ENCODE measurements around the gene LAMA2.

LAMA2 gene

DNA sequence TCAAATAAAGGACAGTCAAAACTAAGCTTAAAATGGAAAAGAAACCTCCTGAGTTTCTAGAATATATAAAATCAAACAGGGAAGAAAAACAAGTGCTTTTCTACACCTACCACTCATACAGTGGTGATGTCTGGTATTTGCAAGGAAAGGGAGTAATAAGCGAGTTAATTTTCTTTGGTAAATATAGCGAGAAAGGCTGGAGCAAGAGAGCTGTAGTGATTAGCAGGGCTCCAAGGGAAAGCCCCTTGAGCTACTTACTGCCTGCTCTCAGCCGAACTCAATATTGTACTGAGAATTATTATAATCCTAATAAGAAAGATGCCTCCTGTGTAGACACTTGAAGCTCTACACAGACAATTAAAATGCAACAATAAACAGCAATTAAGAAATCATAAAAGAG lies 296.3 kb downstream of the LAMA2 start:
- TF ChIP-seq, protein P1, sequence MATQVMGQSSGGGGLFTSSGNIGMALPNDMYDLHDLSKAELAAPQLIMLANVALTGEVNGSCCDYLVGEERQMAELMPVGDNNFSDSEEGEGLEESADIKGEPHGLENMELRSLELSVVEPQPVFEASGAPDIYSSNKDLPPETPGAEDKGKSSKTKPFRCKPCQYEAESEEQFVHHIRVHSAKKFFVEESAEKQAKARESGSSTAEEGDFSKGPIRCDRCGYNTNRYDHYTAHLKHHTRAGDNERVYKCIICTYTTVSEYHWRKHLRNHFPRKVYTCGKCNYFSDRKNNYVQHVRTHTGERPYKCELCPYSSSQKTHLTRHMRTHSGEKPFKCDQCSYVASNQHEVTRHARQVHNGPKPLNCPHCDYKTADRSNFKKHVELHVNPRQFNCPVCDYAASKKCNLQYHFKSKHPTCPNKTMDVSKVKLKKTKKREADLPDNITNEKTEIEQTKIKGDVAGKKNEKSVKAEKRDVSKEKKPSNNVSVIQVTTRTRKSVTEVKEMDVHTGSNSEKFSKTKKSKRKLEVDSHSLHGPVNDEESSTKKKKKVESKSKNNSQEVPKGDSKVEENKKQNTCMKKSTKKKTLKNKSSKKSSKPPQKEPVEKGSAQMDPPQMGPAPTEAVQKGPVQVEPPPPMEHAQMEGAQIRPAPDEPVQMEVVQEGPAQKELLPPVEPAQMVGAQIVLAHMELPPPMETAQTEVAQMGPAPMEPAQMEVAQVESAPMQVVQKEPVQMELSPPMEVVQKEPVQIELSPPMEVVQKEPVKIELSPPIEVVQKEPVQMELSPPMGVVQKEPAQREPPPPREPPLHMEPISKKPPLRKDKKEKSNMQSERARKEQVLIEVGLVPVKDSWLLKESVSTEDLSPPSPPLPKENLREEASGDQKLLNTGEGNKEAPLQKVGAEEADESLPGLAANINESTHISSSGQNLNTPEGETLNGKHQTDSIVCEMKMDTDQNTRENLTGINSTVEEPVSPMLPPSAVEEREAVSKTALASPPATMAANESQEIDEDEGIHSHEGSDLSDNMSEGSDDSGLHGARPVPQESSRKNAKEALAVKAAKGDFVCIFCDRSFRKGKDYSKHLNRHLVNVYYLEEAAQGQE (IDR thresholded peaks at IDR 0.05; ENCODE audit: insufficient read depth in 1 of 2, low read depth in 2 of 2, low read length in 2 of 2), result no peak
- TF ChIP-seq SIN3A (IDR thresholded peaks at IDR 0.05; ENCODE audit: borderline replicate concordance, insufficient read depth, low read length) (no peak), FOXP2 (optimal IDR thresholded peaks at IDR 0.05; ENCODE audit: borderline replicate concordance, extremely low read depth, extremely low read length, insufficient read depth) (no peak), POLR2AphosphoS5 (IDR thresholded peaks at IDR 0.05; ENCODE audit: low read depth, low read length) (no peak), TAF1 (IDR thresholded peaks at IDR 0.05; ENCODE audit: borderline replicate concordance, insufficient read depth, low read length) (no peak)

DNA sequence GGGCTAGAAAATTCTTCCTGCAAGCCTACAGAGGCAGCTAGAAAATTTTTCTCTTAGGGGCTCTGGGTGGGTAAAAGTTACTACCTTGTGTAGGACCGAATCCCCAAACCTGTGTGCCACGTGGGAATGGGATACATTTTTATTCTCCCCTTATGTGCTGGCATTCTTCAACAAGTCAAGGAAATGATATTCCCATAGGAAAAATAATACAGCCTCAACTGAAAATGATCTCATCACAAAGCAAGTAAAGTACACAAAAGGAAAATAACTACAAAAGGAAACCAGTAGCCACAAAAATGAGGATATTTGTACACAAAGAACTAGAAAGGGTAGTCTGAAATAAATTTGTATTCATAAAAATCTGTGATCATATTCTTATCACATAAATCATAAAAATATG lies 298.1 kb downstream of the LAMA2 start:
- TF ChIP-seq, protein P1 (IDR thresholded peaks at IDR 0.05; ENCODE audit: insufficient read depth in 1 of 2, low read depth in 2 of 2, low read length in 2 of 2), result no peak
- TF ChIP-seq TAF1 (IDR thresholded peaks at IDR 0.05; ENCODE audit: borderline replicate concordance, insufficient read depth, low read length) (no peak), FOXP2 (optimal IDR thresholded peaks at IDR 0.05; ENCODE audit: borderline replicate concordance, extremely low read depth, extremely low read length, insufficient read depth) (no peak), POLR2AphosphoS5 (IDR thresholded peaks at IDR 0.05; ENCODE audit: low read depth, low read length) (no peak), SIN3A (IDR thresholded peaks at IDR 0.05; ENCODE audit: borderline replicate concordance, insufficient read depth, low read length) (no peak)

DNA sequence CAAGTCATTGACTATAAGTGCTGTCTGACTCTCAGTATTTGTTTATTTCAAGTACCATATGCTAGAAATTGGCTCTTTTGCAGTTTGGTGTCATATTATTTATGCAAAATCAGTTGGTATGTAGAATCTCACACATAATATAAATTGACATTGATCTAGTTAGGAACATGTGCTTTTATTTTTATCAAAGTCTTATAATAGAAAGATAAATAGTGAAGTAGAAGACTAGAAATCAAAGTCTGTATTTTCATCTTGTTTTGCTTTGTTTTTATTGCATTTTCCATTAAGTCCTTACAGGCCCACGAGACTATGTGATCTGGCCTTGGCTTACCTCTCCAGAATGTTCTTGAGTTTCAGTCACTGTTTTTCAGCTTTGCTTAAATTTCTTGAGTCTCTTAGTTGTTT lies 300.3 kb downstream of the LAMA2 start:
- no peak for TF ChIP-seq FOXP2 (optimal IDR thresholded peaks at IDR 0.05; ENCODE audit: borderline replicate concordance, extremely low read depth, extremely low read length, insufficient read depth)
- TF ChIP-seq, protein P1 (IDR thresholded peaks at IDR 0.05; ENCODE audit: insufficient read depth in 1 of 2, low read depth in 2 of 2, low read length in 2 of 2), result no peak
- no peak for TF ChIP-seq SIN3A (IDR thresholded peaks at IDR 0.05; ENCODE audit: borderline replicate concordance, insufficient read depth, low read length)
- no peak for TF ChIP-seq POLR2AphosphoS5 (IDR thresholded peaks at IDR 0.05; ENCODE audit: low read depth, low read length)
- TF ChIP-seq TAF1 (IDR thresholded peaks at IDR 0.05; ENCODE audit: borderline replicate concordance, insufficient read depth, low read length), result no peak

DNA sequence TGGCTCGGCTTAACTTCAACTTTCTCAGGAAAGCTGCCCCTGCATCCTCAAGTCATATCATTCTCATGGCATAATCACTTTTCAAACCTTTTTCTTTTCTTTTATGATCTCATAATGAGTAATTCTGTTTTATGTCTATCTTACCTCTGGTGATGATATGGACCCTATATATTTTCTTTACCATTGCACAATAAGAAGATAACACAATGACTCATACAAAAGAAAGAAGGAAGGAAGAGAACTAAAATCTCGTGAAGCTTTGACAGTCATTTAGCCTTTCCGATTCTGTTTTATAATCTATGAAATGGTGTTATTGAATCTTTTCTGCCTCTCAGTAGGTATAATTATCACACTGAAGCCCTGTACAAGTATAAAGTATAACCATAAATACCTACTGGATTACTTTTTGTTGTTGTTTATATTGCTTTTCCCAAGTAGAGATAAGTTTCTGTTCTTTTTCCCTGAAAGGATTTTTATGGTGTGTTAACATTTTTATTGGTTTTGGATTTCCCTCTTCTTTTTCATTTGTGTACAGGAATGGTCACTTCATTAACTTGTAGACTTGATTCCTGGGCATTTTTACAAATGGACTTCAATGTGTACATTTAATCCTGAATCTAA lies 300.9 kb downstream of the LAMA2 start:
- TF ChIP-seq SIN3A (IDR thresholded peaks at IDR 0.05; ENCODE audit: borderline replicate concordance, insufficient read depth, low read length), result no peak
- TF ChIP-seq FOXP2 (optimal IDR thresholded peaks at IDR 0.05; ENCODE audit: borderline replicate concordance, extremely low read depth, extremely low read length, insufficient read depth), result no peak
- TF ChIP-seq, protein P1 (IDR thresholded peaks at IDR 0.05; ENCODE audit: insufficient read depth in 1 of 2, low read depth in 2 of 2, low read length in 2 of 2), result no peak
- TF ChIP-seq POLR2AphosphoS5 (IDR thresholded peaks at IDR 0.05; ENCODE audit: low read depth, low read length), result no peak
- TF ChIP-seq TAF1 (IDR thresholded peaks at IDR 0.05; ENCODE audit: borderline replicate concordance, insufficient read depth, low read length), result no peak

Data from PFSK-1 (cell line).